NCI-H2227 treated with DMSO at 0.1 percent for 48 hours (cell line): ENCODE data around the gene TRIAP1.
"Not testable (repeated sequence)": the region's sequence is repeated elsewhere in the genome, so short reads cannot be mapped to it uniquely, and the experiment has no call there.

Source experiments
- DNase-seq: peaks from one replicate; lab custom pipeline; 2025; lab: John Stamatoyannopoulos, UW

TRIAP1 gene

GRCh38 chr12:120445911-120446843, at the start of gene TRIAP1, which contains the start of gene GATC:
Gene TRIAP1, minus strand, starts transcription at chr12:120446384. Its CDS starts 12 bp downstream, at chr12:120446372.
Gene GATC, plus strand, starts transcription at chr12:120446444. Its CDS starts 37 bp downstream, at chr12:120446481.
- peak; percentile 82 for DNase-seq

DNA sequence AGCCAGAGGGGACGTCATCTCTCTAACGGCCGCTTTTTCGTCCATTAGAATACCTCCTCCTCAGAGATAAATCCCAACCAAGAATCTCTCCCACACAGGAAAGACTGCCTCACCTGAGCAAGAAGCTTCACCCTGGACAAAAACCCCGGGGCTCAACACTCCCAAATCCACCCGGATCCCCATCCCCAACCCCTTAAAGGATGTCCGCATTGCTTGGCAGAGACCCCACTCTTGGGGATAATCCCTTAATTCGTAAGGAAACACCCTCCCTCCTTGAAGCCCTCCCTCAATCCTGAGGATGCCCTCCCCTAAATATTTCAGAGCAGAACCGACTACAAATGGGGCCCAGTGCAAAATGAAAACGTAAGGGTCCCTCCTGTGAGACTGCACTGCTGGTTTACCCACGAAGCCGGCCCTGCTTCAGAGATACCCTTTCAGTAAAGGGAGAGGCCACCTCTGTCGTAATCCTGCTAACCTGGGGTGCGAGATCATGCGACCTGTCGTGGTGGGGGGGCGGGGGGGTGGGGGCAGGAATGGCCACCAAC, 49.1 kb upstream of the TRIAP1 start:
- DNase-seq: no peak

GRCh38 chr12:120490833-120491512, 44.8 kb upstream of the TRIAP1 start:
- DNase-seq: no peak

- no peak for DNase-seq
Observed at GRCh38 chr12:120490325-120490724, 44.1 kb upstream of the TRIAP1 start.

DNA sequence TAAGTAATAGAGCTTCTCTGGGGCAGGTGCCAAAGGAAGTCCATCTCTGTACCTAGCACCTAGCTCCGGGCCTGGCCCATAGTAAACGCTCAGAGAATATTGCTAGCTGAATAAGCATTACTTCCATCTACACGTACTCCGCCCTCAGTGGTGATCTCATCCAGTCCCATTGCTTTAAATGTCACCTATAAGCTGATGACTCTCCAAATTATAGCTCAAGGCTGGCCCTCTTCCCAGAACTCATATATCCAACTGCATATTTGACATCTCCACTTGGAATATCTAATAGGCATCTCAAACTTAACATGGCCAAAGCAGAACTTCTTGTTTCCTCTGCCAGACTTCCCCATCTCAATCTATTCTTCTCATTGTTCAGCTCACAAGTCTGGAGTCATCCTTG, 42.8 kb upstream of the TRIAP1 start:
- no peak for DNase-seq

DNA sequence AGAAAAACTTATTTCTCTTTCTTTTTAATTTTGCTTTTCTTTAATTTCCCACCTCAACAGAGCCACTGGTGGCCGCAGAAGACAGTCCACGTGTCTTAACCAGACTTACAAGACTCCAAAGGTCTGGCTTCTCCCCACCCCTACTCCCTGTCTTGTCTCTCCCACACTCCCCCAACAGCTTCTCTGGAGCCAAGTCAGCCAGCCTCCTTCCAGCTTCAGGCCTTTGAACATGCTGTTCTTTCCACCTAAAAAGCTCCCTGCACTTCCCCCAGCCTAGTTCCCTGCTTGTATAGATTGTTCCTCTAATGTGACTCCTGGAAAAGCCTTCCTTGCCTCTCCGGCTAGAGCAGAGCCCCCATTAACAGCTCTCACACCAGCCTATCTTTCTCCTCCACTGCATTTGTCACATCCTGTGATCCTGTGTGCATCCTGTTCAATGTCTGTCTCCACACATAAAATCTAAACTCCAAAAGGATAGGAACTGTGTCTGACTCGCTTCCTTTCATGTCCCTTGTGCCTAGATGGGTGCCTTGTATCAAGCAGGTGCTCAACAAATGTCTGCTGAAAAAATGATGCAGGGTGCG, 42.0 kb upstream of the TRIAP1 start:
- no peak for DNase-seq

GRCh38 chr12:120487552-120487951, 41.4 kb upstream of the TRIAP1 start:
- not testable (repeated sequence) for DNase-seq

DNA sequence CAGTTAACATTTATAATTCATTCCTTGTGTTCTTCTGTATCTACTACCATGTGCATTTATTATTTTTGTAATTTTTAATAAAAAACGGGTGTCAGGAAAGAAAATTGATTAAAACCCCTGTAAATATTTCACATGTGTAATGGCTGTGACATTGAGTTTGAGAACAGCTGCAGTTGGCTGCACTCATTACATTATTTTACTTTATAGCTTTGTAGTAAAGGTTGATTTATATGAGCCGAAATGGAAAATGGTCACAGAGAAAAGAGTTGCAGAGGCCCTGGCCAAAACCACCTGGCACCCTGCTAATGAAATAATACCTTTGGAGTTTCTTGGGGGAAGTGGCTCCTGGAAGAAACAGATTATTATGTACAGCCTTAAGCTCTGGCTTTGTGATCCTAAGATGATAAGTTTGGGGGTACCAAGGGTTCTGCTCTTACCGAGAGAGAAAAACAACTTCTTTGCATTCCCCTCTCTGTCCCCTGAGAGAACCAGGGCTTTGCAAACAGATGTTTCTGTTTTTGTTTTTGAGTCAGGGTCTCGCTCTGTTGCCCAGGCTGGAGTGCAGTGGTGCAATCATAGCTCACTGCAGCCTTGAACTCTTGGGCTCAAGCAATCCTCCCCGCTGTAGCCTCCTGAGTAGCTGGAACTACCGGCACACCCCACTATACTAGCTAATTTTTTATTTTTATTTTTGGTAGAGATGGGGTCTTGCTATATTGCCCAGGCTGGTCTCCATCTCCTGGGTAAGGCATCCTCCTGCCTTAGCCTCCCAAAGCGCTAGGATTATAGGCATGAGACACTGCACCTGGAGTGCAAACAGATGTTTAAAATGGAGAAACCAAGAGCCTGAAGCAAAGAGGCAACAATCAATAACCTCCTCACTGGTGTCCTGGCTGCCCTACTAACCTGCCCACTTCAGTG, 40.0 kb upstream of the TRIAP1 start:
- DNase-seq: no peak

GRCh38 chr12:120483621-120484020, 37.4 kb upstream of the TRIAP1 start:
- no peak for DNase-seq

DNA sequence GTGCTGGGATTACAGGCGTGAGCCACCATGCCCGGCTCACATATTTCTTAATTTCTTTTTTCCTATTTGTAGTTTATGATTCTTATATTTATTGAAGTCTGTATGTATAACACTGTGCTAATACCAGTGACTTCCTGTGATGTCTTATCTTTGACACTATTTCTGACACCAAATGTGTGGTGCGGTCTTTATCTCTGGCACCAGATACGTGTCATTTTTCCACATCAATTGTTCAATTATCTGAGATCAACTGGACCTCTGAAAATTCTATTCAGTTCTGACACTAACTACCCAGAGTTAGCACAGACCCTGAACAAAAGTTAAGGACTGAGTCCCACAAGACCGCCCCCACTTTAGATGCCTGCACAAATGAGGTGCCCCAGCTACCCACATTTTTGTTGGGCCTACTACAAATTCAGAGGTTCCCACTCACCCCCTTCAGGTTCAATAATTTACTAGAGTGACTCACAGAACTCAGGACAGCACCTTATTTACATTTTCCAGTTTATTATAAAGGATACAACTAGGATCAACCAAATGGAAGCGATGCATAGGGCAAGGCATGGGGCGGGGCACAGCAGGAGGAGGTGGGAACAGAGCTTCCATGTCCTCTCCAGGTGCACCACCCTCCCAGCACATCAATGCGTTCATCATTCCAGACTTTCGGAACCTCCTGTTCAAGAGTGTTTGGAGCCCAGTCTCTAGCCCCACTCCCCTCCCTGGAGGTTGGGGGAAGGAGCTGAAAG, 35.0 kb upstream of the TRIAP1 start:
- no peak for DNase-seq

DNA sequence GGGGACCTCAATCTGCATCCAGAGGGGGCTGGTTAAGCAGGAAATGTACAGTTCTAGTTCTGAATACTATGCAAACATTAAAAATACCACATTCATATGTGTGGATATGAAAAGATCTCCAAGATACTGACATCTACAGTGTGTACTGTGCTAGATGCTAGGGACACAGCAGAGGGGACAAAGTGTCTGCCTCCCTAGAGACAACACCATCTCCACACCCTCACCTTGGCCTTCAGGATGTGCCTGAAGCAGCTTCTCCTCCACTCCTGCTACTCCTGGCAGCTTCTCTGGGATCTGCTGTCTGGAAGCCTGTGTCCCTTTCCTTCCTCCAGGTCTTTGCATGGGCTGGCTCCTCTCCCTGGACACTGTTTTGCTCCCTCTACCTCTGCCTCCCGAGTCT, 34.0 kb upstream of the TRIAP1 start:
- DNase-seq: no peak

DNA sequence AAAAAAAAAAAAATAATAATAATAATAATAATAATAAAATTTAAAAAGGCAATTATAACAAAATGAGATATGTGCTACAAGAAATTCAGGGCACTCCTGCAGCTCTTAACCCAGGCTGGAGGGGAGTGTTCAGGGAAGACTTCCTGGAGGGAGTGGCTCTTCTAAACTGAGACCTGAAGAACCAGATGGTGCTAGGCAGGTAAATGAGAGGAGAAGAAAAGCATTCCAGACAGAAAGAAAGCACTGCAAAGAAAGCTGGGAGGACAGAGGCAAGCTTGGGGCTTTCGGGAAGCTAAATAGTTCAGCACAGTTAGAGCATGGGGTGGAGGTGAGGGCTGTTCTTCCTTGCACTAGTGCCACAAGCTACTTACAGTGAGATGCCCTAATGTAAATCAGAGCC, 33.3 kb upstream of the TRIAP1 start:
- DNase-seq: no peak

- DNase-seq: no peak
Observed at GRCh38 chr12:120475643-120476042, 29.5 kb upstream of the TRIAP1 start.

DNA sequence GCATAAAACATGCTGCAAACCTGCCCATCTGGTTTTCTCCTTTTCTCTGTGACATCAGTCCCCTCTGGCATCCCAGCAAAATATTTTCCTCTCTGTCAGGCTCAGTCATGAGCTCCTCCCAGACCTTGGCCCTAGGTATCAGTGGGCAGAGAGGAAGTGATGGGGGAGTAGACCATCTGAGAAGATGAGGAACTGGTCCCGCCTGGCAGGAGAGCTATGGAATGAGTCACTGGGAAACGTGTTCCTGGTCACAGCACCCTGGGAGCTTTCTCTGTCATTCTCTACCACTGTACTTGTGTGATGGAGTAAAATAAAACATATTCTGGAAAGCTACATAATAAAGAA, 28.4 kb upstream of the TRIAP1 start:
- DNase-seq: no peak

- DNase-seq: no peak
Observed at GRCh38 chr12:120473807-120474615, 27.8 kb upstream of the TRIAP1 start.

GRCh38 chr12:120472521-120472920, 26.3 kb upstream of the TRIAP1 start:
- DNase-seq: no peak

DNA sequence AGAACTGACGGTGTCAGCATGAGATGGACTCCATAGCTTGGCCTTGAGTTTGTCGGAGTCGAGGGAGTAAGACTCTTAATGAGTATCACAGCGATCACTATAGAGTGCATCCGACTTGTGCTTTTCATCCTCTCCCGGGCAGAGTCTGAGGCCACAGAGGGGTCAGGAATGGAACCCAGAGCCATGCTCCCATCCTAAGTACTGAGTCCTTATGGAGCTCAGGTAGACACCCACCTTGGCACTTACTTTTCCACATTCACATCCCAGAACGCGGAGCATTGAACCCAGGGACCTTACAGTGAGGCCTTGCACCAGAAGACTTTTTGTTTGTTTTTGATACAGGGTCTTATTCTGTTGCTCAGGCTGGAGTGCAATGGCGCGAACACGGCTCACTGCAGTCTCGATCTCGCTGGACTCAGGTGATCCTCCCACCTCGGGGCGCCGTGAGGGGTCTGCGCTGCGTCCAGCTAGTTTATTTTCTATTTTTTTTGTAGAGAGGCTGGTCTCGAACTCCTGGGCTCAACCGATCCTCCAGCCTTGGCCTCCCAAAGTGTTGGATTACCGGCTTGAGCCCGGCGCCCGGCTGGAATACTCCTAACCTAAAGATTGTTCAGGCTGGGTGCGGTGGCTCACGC, 24.1 kb upstream of the TRIAP1 start:
- DNase-seq: no peak

DNA sequence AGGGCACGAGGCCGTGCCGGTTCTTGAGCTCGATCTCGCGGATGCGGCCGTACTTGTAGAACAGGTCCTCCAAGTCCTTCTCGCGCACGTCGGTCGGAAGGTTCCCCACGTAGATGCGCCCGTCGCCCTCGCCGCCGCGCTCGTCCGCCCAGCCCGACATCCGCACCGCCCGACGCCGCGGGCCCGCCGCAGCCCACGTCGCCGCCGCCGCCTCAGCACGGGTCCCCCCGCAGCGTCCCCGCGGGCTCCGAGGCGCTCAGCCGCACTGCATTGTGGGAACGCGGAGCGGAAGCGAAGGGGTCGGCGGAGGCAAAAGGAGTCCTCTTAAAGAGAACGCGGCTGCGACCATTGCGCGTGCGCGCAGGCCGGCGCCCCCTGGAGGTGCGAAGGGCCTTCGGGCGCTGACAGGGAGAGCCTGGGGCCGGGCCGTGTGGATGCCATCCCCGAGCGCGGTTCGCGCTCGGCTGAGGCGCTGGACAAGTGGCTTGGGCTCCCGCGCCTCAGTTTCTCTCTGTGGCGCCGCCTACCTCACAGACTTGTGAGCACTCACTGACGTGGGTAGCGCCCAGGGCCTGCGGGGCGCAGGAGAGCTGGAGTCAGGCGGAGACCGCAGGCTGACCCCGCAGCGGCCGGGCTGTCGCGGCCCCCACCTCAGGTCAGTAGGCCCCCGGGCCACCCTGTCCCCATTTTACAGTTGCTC, 23.4 kb upstream of the TRIAP1 start, which contains the start of gene SRSF9:
Gene SRSF9, minus strand, starts transcription at position 299 of the 700 bp plus-strand sequence. Its CDS starts 139 bp downstream, at position 160.
- peak; percentile 92 for DNase-seq
